WTC11 (cell line): Measurements from ENCODE around the gene NRTN. TPM values are rescaled to one million over a fixed set of nuclear protein-coding genes. Genes with fewer than 3 reads are reported as not detected.
"Not testable (repeated sequence)": the region's sequence is repeated elsewhere in the genome, so short reads cannot be mapped to it uniquely, and the experiment has no call there.

Experiments used
- ATAC-seq: fragments of 200-7000 bp; cut with Tn5 transposase; 2 replicates; pipeline ENCODE4 v1.10.0; 2021; ENCODE audit warnings: mild to moderate bottlenecking, moderate library complexity
- CTCF ChIA-PET: fragments of 300-600 bp; sonication (Branson Sonifier 250); formaldehyde crosslinking; loops from one replicate; lab custom pipeline; 2021; ENCODE audit warnings: antibody characterized with exemption; lab: Charles Lee
- POLR2A ChIA-PET: fragments of 350-600 bp; sonication (Branson Sonifier 250); formaldehyde crosslinking; loops from one replicate; lab custom pipeline; 2021; ENCODE audit warnings: antibody characterized with exemption; lab: Charles Lee
- DNase-seq: peaks from one replicate; pipeline ENCODE4 v3.0.0; 2021; ENCODE audit warnings: low spot score
- H3K27ac Mint-ChIP-seq: 2 replicates; pipeline ENCODE4 v1.8.0; 2021; ENCODE audit warnings: mixed read lengths
- H3K27me3 Mint-ChIP-seq: 2 replicates; pipeline ENCODE4 v1.8.0; 2021; ENCODE audit warnings: low read depth, mild to moderate bottlenecking, moderate library complexity, mixed read lengths
- H3K36me3 Mint-ChIP-seq: 2 replicates; pipeline ENCODE4 v1.8.0; 2021; ENCODE audit warnings: mixed read lengths
- H3K4me1 Mint-ChIP-seq: 2 replicates; pipeline ENCODE4 v1.8.0; 2022; ENCODE audit warnings: mixed read lengths
- H3K4me3 Mint-ChIP-seq: 2 replicates; pipeline ENCODE4 v1.8.0; 2021; ENCODE audit warnings: mild to moderate bottlenecking, moderate library complexity, mixed read lengths
- H3K9me3 Mint-ChIP-seq: 2 replicates; pipeline ENCODE4 v1.8.0; 2021; ENCODE audit warnings: mixed read lengths
- EMX1 ChIP-seq: fragments of 250-450 bp; sonication (Bioruptor Pico); IDR thresholded peaks from 2 replicates; pipeline ENCODE4 v1.8.0; 2021; ENCODE audit warnings: mild to moderate bottlenecking
- HMGA2 ChIP-seq: fragments of 250-450 bp; sonication (Bioruptor Pico); IDR thresholded peaks from 2 replicates; pipeline ENCODE4 v1.4.0; 2021; ENCODE audit warnings: mild to moderate bottlenecking, moderate library complexity
- IRF1 ChIP-seq: sonication (generic); formaldehyde crosslinking; IDR thresholded peaks from 2 replicates; pipeline ENCODE4 v1.8.0; 2023; ENCODE audit warnings: missing genetic modification reagents
- SMAD4 ChIP-seq: sonication (generic); formaldehyde crosslinking; IDR thresholded peaks from 2 replicates; pipeline ENCODE4 v1.8.0; 2022; ENCODE audit warnings: mild to moderate bottlenecking, missing genetic modification reagents
- SOX15 ChIP-seq: fragments of 250-450 bp; sonication (Bioruptor Pico); IDR thresholded peaks from 2 replicates; pipeline ENCODE4 v1.9.0; 2021; ENCODE audit warnings: mild to moderate bottlenecking
- ZMAT4 ChIP-seq: fragments of 250-450 bp; sonication (Bioruptor Pico); IDR thresholded peaks from 2 replicates; pipeline ENCODE4 v1.9.0; 2021; ENCODE audit warnings: mild to moderate bottlenecking
- ZNF121 ChIP-seq: sonication (generic); formaldehyde crosslinking; IDR thresholded peaks from 2 replicates; pipeline ENCODE4 v1.8.0; 2023; ENCODE audit warnings: missing genetic modification reagents
- ZNF416 ChIP-seq: fragments of 250-450 bp; sonication (Bioruptor Pico); IDR thresholded peaks from 2 replicates; pipeline ENCODE4 v1.9.0; 2021; ENCODE audit warnings: mild to moderate bottlenecking, inconsistent platforms
- ZNF512 ChIP-seq: sonication (generic); formaldehyde crosslinking; IDR thresholded peaks from 2 replicates; pipeline ENCODE4 v1.8.1; 2022; ENCODE audit warnings: missing genetic modification reagents, borderline replicate concordance
- ZSCAN18 ChIP-seq: fragments of 250-450 bp; sonication (Bioruptor Pico); IDR thresholded peaks from 2 replicates; pipeline ENCODE4 v2.1.2; 2022; ENCODE audit warnings: mild to moderate bottlenecking, moderate library complexity
- total RNA-seq: library from RNA; stranded (reverse); gene quantifications from 3 replicates; pipeline ENCODE4 v1.2.3, GENCODE V29; 2021
- TF ChIP-seq, protein P1 (sequence below): sonication (generic); formaldehyde crosslinking; IDR thresholded peaks from 2 replicates; pipeline ENCODE4 v1.8.0; 2023; ENCODE audit warnings: mild to moderate bottlenecking, missing genetic modification reagents
- TF ChIP-seq, protein P2 (sequence below): sonication (generic); formaldehyde crosslinking; IDR thresholded peaks from 2 replicates; pipeline ENCODE4 v1.8.0; 2022; ENCODE audit warnings: missing genetic modification reagents

The NRTN gene
- total RNA-seq, 1 experiment from 2014 or later, result 6.1 TPM

GRCh38 chr19:5780916-5781315, 24.0 kb upstream of the NRTN start:
- DNase-seq, H3K36me3 Mint-ChIP-seq, H3K27ac Mint-ChIP-seq, H3K9me3 Mint-ChIP-seq, POLR2A ChIA-PET, ATAC-seq, H3K4me1 Mint-ChIP-seq, H3K27me3 Mint-ChIP-seq, H3K4me3 Mint-ChIP-seq: not testable (repeated sequence)
- CTCF ChIA-PET, result interaction anchor here (4.5 kb wide), 1 partner anchor 23 kb away, joined by 16 read pairs; no protein-coding TSS in a partner anchor

- TF ChIP-seq ZSCAN18 (CRISPR knock-in tag), result no peak
- no peak for TF ChIP-seq ZMAT4
- TF ChIP-seq IRF1 (CRISPR knock-in tag), result no peak
- TF ChIP-seq EMX1 (CRISPR knock-in tag), result no peak
- TF ChIP-seq HMGA2 (CRISPR knock-in tag), result no peak
- no peak for TF ChIP-seq SMAD4
- TF ChIP-seq, protein P1, sequence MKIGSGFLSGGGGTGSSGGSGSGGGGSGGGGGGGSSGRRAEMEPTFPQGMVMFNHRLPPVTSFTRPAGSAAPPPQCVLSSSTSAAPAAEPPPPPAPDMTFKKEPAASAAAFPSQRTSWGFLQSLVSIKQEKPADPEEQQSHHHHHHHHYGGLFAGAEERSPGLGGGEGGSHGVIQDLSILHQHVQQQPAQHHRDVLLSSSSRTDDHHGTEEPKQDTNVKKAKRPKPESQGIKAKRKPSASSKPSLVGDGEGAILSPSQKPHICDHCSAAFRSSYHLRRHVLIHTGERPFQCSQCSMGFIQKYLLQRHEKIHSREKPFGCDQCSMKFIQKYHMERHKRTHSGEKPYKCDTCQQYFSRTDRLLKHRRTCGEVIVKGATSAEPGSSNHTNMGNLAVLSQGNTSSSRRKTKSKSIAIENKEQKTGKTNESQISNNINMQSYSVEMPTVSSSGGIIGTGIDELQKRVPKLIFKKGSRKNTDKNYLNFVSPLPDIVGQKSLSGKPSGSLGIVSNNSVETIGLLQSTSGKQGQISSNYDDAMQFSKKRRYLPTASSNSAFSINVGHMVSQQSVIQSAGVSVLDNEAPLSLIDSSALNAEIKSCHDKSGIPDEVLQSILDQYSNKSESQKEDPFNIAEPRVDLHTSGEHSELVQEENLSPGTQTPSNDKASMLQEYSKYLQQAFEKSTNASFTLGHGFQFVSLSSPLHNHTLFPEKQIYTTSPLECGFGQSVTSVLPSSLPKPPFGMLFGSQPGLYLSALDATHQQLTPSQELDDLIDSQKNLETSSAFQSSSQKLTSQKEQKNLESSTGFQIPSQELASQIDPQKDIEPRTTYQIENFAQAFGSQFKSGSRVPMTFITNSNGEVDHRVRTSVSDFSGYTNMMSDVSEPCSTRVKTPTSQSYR (CRISPR knock-in tag), result no peak
- TF ChIP-seq ZNF121 (CRISPR knock-in tag), result no peak
- TF ChIP-seq SOX15, result no peak
- TF ChIP-seq, protein P2, sequence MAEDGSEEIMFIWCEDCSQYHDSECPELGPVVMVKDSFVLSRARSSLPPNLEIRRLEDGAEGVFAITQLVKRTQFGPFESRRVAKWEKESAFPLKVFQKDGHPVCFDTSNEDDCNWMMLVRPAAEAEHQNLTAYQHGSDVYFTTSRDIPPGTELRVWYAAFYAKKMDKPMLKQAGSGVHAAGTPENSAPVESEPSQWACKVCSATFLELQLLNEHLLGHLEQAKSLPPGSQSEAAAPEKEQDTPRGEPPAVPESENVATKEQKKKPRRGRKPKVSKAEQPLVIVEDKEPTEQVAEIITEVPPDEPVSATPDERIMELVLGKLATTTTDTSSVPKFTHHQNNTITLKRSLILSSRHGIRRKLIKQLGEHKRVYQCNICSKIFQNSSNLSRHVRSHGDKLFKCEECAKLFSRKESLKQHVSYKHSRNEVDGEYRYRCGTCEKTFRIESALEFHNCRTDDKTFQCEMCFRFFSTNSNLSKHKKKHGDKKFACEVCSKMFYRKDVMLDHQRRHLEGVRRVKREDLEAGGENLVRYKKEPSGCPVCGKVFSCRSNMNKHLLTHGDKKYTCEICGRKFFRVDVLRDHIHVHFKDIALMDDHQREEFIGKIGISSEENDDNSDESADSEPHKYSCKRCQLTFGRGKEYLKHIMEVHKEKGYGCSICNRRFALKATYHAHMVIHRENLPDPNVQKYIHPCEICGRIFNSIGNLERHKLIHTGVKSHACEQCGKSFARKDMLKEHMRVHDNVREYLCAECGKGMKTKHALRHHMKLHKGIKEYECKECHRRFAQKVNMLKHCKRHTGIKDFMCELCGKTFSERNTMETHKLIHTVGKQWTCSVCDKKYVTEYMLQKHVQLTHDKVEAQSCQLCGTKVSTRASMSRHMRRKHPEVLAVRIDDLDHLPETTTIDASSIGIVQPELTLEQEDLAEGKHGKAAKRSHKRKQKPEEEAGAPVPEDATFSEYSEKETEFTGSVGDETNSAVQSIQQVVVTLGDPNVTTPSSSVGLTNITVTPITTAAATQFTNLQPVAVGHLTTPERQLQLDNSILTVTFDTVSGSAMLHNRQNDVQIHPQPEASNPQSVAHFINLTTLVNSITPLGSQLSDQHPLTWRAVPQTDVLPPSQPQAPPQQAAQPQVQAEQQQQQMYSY (CRISPR knock-in tag), result no peak
- TF ChIP-seq ZNF512 (CRISPR knock-in tag), result no peak
- no peak for TF ChIP-seq ZNF416 (CRISPR knock-in tag)
- TF ChIP-seq, all 79 proteins: peak for 0
Measured at GRCh38 chr19:5782322-5782721, 22.5 kb upstream of the NRTN start.

More at GRCh38 chr19:5782322-5782721, 22.5 kb upstream of the NRTN start:
- Mint-ChIP-seq H3K27ac (no peak overlapping the region), H3K36me3 (peaks cover 8% of the 10 kb centered on the region), H3K9me3 (no peaks in the 10 kb centered on the region), H3K27me3 (no peaks in the 10 kb centered on the region), H3K4me3 (no peak overlapping the region), H3K4me1 (no peaks in the 10 kb centered on the region)
- CTCF ChIA-PET, result interaction anchor here (4.5 kb wide), 1 partner anchor 22 kb away, joined by 16 read pairs; no protein-coding TSS in a partner anchor
- no peak for ATAC-seq
- POLR2A ChIA-PET, result interaction anchor here (1.3 kb wide), 1 partner anchor 24 kb away, joined by 3 read pairs; no protein-coding TSS in a partner anchor
- DNase-seq, result no peak
